Left lung (tissue), 10 donors: ENCODE results near the gene EXPH5. TPM values are rescaled to one million over a fixed set of nuclear protein-coding genes. Genes with fewer than 3 reads are reported as not detected.
"Not testable (repeated sequence)": the region's sequence is repeated elsewhere in the genome, so short reads cannot be mapped to it uniquely, and the experiment has no call there.

Experiments used
- ATAC-seq: fragments of 200-7000 bp; cut with Tn5 transposase; one replicate; pipeline ENCODE4 v1.9.1; 2020; ENCODE audit warnings: moderate library complexity
- DNase-seq, 4 donors: peaks; one replicate each; pipeline ENCODE4 v3.0.0-alpha.2; 2013 to 2020
- H3K27ac ChIP-seq, 2 donors: fragments of 200-600 bp; sonication (generic) in 1 of 2; one replicate each; pipeline versions ENCODE4 v1.5.0 to v1.8.0; 2020 to 2021
- H3K27me3 ChIP-seq, 2 donors: fragments of 200-600 bp; sonication (generic) in 1 of 2; one replicate each; pipeline versions ENCODE4 v1.5.0 to v1.8.0; 2020 to 2021
- H3K36me3 ChIP-seq, 2 donors: fragments of 200-600 bp; sonication (generic) in 1 of 2; one replicate each; pipeline versions ENCODE4 v1.5.0 to v1.8.0; 2020 to 2021
- H3K4me1 ChIP-seq, 2 donors: fragments of 200-600 bp; one replicate each; pipeline ENCODE4 v1.8.0; 2021
- H3K4me3 ChIP-seq, 2 donors: fragments of 200-600 bp; sonication (generic) in 1 of 2; one replicate each; pipeline versions ENCODE4 v1.5.0 to v1.8.0; 2020 to 2021; ENCODE audit warnings: mild to moderate bottlenecking in 1 of 2
- H3K9me3 ChIP-seq, 2 donors: fragments of 200-600 bp; sonication (generic) in 1 of 2; one replicate each; pipeline versions ENCODE4 v1.5.0 to v1.8.0; 2020 to 2021
- CTCF ChIP-seq, 2 donors: fragments of 200-600 bp; sonication (generic) in 1 of 2; IDR thresholded peaks; one replicate each; pipeline versions ENCODE4 v1.5.0 to v1.8.0; 2021; ENCODE audit warnings: antibody characterized with exemption in 2 of 2
- intact Hi-C, 2 donors: fragments of 100-400 bp; cut with DNase I; formaldehyde crosslinking; loops; one replicate each; pipeline versions ENCODE4 v1.11.2 to v1.14.2; 2022
- polyA plus RNA-seq, 6 donors: library from polyadenylated mRNA; unstranded; fragments of 120-200 nt; gene quantifications; one replicate each; pipeline ENCODE4 v1.2.1, GENCODE V29; 2013; ENCODE audit not compliant: insufficient read length in 6 of 6
- total RNA-seq, 2 donors: library from RNA; stranded (reverse); fragmentation: NEBNext Ultra II Directional; extraction: Animal tissue kit (Norgen Biotek cat#: 25700); gene quantifications; one replicate each; pipeline ENCODE4 v1.2.1, GENCODE V29; 2021
- donor health status: DM: no; HTN: yes; CAD: no.
- donor health status: DM: no; HTN: no; CAD: no.

The EXPH5 gene
- total and polyA plus RNA-seq, 8 donors: 7.4 to 31.7 (median 9.6) TPM

- ATAC-seq: no peak
- intact Hi-C loops: no loop called here
- Histone ChIP-seq H3K4me1 (no peaks in the 10 kb centered on the region), H3K9me3 (no peaks in the 10 kb centered on the region), H3K36me3 (no peaks in the 10 kb centered on the region), H3K4me3 (no peak overlapping the region), H3K27ac (no peak overlapping the region), H3K27me3 (no peaks in the 10 kb centered on the region)
- DNase-seq: no peak
- no peak for TF ChIP-seq CTCF (IDR thresholded peaks at IDR 0.05)
Observed at GRCh38 chr11:108606070-108606469, 12.5 kb upstream of the EXPH5 start.

GRCh38 chr11:108602818-108603217, 9.2 kb upstream of the EXPH5 start:
- H3K27me3 ChIP-seq, H3K4me3 ChIP-seq, H3K36me3 ChIP-seq, H3K4me1 ChIP-seq, ATAC-seq, intact Hi-C loops, H3K9me3 ChIP-seq, H3K27ac ChIP-seq, DNase-seq: not testable (repeated sequence)

- H3K27ac ChIP-seq: no peak overlapping the region
- ATAC-seq (no peak), DNase-seq (no peak)
- H3K4me1 ChIP-seq: no peaks in the 10 kb centered on the region
- H3K27me3 ChIP-seq: no peaks in the 10 kb centered on the region
- no peaks in the 10 kb centered on the region for H3K9me3 ChIP-seq
- intact Hi-C loops: no loop called here
- no peak overlapping the region for H3K4me3 ChIP-seq
- TF ChIP-seq CTCF (IDR thresholded peaks at IDR 0.05): no peak
- no peaks in the 10 kb centered on the region for H3K36me3 ChIP-seq
Observed at GRCh38 chr11:108601150-108601549, 7.6 kb upstream of the EXPH5 start.

- Histone ChIP-seq H3K4me3 (no peak overlapping the region), H3K27me3 (peaks cover 0 to 7% of the 10 kb centered on the region in 2 donors), H3K4me1 (no peaks in the 10 kb centered on the region), H3K27ac (no peak overlapping the region), H3K36me3 (no peaks in the 10 kb centered on the region), H3K9me3 (no peaks in the 10 kb centered on the region)
- ATAC-seq: no peak
- no peak for DNase-seq
- TF ChIP-seq CTCF (IDR thresholded peaks at IDR 0.05): no peak
- intact Hi-C loops: no loop called here
Observed at GRCh38 chr11:108599978-108600377, 6.4 kb upstream of the EXPH5 start.

GRCh38 chr11:108597736-108598355, 4.3 kb upstream of the EXPH5 start:
- no peak for TF ChIP-seq CTCF (IDR thresholded peaks at IDR 0.05)
- Histone ChIP-seq H3K4me1 (peaks cover 0 to 7% of the 10 kb centered on the region in 2 donors), H3K9me3 (no peaks in the 10 kb centered on the region), H3K27me3 (peaks cover 0 to 12% of the 10 kb centered on the region in 2 donors), H3K36me3 (no peaks in the 10 kb centered on the region), H3K27ac (no peak overlapping the region), H3K4me3 (no peak overlapping the region)
- ATAC-seq: no peak
- DNase-seq: no peak
- intact Hi-C loops: no loop called here

- TF ChIP-seq CTCF (IDR thresholded peaks at IDR 0.05): no peak
- H3K4me3 ChIP-seq: no peak overlapping the region
- intact Hi-C loops: no loop called here
- H3K27me3 ChIP-seq: peaks cover 0 to 23% of the 10 kb centered on the region in 2 donors
- H3K27ac ChIP-seq: no peak overlapping the region
- DNase-seq (no peak), ATAC-seq (no peak)
- H3K9me3 ChIP-seq: no peaks in the 10 kb centered on the region
- H3K36me3 ChIP-seq: no peaks in the 10 kb centered on the region
- H3K4me1 ChIP-seq: peaks cover 0 to 13% of the 10 kb centered on the region in 2 donors
Observed at GRCh38 chr11:108596701-108597100, 3.1 kb upstream of the EXPH5 start.
